HG03469 (cell line): ENCODE measurements around the gene AFAP1.

ENCODE experiments used
- ATAC-seq: cut with Tn5 transposase; IDR thresholded peaks from one replicate; pipeline ENCODE4 v1.9.1; 2021; ENCODE audit warnings: mild to moderate bottlenecking, moderate library complexity, moderate number of reproducible peaks; ENCODE audit not compliant: unreplicated experiment

The AFAP1 gene

GRCh38 chr4:7788193-7788592, 151.5 kb downstream of the AFAP1 start:
- no peak for ATAC-seq

- ATAC-seq: no peak
Measured at GRCh38 chr4:7787681-7788141, 151.9 kb downstream of the AFAP1 start.

DNA sequence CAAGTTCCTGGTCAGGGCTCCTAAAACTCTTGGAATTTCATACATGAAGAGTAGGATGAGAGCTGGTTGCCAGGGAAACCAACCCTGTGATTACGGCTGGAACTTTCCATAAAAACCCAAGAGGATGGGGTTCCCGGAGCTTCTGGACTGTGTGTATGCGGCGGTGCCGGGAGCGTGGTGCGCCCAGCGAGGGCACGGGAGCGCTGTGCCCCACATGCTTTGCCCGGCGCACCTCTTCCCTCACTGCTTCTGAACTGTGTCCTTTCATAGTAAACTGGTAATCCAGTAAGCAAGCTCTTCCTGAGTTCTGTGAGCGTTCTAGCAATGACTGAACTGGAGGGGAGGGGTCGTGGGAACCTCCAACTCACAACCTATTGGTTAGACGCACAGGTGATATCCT, 152.6 kb downstream of the AFAP1 start:
- ATAC-seq: no peak

GRCh38 chr4:7786517-7786916, 153.1 kb downstream of the AFAP1 start:
- ATAC-seq: no peak

- no peak for ATAC-seq
Measured at GRCh38 chr4:7786040-7786439, 153.6 kb downstream of the AFAP1 start.

DNA sequence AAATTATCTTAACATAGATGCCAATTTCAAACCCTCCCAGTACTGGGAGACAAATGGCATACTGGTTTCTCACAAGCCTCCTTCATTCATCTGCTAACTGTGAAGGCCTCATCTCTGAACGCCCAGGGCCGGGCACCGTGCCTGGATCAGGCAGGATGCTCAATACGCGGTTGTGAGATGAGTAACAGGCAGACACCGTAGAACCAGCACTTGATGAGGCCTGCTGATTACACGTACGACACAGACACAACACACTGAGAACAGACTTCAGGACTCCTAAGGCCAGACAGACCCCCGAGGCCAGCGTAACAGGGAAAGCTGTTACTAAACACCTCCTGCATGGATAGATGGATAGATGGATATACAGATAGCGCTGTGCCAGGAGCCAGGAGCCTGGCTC, 154.6 kb downstream of the AFAP1 start:
- no peak for ATAC-seq

DNA sequence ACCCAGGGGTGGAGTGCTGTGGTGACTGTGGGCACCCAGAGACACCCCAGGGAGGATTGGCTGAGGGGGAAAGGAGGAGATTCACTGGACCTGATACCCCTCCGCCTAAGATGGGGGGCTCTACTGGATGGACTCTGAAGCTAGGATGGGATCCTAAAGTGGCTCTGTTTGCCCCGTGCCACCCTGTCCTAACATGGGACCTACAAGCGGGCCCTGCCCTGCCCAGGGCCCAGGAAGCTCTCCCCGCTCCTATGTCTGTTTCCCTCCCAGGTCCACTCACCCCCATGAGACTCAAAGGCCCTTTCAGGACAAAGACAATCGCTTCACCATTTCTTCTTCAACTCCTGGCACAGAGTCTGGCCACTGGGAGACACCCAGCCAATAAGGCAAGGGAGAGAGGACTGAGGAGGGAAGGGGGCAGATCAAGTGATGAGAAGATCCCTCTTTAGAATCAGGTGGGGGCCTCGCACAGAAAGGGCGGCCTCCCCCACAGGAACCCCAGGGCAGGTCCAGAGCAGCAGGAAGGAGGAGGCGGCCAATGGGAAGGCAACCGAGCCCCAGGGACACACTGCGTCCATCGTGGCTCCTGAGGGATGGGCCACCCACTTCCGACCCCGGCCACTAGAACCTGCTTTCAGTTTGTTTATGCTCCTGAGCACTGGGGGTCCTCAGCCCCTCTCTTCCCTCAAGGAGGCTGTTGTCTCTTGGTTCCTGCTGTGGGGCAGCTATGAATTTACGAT, 155.4 kb downstream of the AFAP1 start:
- no peak for ATAC-seq

DNA sequence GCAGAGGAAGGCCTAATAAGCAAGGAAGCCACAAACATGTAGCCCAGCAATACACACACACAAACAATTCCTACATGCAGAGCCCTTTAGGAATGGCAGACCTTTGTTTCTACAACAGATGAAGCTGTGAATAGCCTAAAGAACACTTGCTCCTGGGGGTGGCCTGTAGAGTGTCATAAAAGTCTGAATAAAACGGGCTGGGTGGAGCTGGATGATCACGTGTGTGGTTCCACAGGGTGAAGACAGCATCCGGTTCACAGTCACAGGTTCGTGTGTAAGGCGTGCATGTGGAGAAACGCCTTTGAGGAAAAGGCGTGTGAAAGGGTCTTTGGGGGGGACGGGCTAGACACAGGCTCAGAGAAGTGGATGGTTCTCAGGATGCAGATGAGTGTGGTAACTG, 156.1 kb downstream of the AFAP1 start:
- no peak for ATAC-seq

- no peak for ATAC-seq
Measured at GRCh38 chr4:7782783-7783182, 156.9 kb downstream of the AFAP1 start.

- ATAC-seq: no peak
Measured at GRCh38 chr4:7781993-7782392, 157.7 kb downstream of the AFAP1 start.

DNA sequence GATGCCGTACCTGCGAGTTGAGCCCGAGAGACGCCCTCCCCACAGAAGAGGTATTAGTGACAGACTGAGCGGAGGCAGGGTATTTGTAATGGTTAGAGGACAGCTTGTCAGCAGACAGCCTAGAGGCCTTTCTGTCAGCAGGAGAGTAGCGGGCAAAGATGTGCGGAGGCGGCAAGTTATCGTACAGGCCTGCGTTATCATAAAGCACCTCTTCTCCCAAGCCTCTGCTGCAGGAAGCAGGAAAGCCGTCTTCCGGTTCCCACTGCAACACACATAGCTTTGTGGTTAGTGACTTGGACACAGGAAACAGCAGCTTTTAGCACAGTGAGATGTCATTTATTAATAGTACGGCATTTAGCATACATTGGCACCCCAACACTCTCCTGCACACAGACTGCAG, 158.3 kb downstream of the AFAP1 start:
- ATAC-seq: no peak

DNA sequence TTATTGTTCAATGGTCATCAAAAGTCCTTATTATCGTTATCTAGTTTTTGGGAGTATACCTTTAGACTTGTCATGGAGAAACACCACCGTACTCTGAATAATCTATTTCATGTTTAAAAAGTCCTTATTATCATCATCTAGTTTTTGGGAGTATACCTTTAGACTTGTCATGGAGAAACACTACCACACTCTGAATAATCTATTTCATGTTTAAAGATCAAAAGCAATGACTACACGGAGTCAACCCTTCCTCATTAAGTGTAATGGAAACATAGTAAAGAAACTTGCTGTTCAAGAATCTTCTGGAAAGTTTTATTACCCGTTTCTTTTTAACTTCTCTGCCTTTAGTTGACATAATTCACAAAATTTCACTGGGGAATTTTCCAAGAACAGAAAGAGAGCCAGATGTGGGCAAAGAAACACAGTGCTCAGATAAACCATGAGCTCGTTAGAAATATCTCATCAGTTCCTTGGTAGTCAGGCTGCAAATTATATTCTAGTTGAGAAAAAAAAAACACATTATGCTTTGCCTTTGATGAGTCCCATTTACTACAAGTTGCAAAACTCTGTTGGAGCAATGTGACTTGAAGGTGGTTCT, 158.8 kb downstream of the AFAP1 start:
- no peak for ATAC-seq

- ATAC-seq: no peak
Measured at GRCh38 chr4:7779432-7779768, 160.3 kb downstream of the AFAP1 start.

DNA sequence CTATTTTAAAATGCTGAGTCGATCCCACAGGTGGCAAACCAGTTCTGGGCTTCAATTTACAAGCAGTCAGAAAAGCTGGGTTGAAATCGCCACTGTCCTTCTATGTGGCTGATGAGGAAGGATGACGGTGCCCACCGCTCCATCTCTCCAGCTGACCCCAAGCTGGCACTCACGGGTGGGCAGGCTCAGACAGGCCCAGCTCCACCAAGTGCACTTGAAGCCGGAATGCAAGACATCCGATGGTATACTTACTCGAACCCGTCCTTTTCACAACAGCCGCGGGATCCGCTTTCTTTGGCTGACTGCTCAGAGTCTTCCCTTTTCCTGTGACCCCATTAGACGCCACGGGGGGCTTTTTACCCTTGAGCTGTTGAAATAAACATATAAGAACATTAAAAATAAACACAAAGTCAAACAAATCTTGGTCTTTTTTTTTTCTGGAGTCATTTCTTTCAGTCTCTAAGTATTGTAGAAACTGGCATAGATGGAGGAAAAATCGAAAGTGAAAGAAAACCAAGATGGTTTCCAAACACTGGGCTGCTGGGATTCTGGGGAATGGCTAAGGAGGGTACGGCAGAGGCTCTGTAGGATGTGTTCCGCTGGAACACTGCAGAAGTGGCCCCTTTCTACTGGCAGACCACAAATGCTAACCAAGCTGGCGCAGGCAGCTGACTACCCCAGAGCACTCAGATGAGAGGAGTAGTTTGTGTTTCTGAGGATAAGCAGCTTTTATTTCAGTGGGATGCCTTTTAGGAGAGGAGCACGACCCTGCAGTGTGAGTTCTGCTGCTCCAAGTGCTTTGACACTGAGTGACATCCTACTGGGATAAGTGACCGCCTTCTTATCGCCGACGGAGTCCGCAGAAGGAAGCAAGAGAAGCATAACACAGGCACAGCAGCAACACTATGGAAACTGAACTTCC, 160.9 kb downstream of the AFAP1 start:
- ATAC-seq: no peak

DNA sequence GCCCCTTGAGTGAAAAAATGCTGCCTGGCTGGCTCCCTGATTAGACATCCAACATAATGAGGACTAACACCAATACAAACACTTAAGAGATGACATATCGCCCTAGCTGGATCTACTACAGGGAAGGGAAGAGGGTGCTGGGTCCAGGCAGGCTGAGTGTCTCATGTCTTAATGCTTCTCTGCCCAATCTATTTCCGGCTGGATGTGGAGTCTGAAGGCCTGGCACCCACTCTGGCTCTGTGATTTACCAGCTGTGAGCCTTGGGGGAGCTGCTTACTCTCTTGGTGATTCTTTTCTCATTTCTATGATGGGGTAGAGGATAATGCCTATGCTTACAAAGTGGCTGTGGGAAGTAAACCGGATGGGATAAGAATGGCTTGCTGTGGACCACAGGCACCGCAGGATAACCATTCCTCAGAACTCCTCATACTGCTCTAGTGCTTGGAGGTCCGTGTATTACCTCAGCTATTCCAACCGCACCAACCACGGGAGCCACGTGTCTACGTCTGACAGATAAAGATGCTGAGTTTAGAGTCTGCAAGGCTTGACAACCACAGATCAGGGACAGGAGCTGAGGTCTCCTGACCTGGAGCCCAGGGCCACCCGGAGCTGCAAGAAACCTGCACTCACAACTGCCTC, 161.7 kb downstream of the AFAP1 start:
- no peak for ATAC-seq

DNA sequence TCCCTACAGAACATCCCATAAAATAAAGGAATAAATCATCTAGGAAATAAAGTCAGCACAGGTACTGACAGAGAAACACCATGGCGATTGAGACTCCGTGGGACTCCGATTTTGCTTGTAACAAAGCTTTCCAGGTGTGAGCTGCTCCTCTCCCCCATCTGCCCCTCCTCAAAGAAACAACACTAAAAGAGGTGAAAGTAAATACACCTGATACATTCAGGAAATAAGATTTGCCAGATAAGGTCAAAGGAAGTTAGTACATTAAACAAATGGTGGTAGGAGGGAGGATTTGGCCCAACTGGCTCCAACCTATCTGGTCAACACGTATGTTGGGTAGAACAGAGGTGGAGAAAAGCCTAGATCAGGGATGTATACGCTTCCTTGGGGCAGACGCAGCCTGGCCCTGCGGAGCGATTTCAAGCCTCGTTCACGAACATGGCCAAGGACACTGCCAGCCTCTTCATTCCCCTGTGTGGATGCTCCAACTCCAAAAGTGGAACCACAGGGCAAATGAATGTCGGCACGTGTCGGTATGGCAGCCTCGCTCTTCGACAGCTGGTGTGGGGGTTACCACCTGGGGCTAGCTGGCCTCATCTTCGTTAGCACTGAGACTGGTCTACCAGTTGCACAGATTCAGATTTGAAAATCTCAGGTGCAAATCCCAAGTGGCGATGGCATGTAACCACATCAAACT, 162.5 kb downstream of the AFAP1 start:
- no peak for ATAC-seq

DNA sequence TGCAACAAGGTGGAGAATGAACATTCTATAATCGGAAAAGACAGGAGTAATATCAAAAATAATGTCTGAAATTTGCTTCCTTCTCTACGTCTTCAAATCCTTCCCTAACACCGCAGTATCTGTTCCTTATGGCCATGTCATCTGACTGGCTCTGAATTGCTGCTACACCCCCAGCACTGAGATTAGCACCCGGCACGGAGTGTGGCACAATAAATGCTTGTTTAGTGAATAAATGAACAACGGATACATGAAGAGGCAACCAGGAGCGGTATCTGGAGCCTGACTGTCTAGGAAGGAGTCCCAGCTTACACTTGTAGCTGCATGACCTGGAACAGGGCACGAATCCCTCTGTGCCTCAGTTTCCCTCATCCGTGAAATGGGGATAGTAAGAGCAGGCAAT, 164.3 kb downstream of the AFAP1 start:
- no peak for ATAC-seq

DNA sequence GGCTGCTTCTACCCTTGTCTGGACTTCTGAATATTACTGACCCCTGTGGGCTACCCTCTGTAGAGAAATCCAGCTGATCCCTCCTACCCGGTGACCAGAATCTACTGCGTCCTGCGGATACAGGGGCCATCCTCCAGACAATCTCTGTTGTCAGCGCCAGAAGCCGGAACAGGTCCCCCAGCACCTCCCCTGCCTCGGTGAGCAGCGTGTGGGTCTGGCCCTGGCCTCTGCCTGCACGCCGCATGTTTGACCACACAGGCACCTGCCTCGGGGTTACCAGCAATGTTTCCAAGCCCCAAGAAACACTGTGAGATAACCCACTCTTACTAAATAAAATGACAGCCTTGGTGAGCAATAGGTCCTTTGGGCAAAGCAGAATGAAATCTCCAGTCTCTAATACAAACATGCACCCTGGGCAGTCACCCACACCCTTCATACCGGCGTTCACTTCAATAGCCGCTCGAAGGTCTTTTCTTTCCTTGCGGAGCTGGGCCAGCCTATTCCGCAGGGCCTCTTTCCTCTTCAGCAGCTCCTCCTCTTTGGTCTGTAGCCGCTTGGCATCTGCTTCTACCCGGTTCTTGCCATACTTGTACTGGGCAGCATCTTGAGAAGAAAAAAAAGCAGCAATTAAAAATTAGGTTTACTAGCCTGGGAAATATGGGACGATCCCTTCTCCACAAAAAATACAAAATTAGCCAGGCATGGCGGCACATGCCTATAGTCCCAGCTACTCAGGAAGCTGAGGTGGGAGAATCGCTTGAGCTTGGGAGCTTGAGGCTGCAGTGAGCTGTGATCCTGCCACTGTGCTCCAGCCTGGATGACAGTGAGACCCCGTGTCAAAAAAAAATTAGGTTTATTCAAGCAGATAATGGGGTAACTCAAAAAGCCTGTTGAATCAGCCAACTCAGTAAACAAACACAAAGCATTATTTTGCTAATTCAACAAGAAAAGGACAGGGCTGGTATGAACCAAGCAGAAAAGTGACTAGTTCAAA, 165.1 kb downstream of the AFAP1 start:
- ATAC-seq: no peak

DNA sequence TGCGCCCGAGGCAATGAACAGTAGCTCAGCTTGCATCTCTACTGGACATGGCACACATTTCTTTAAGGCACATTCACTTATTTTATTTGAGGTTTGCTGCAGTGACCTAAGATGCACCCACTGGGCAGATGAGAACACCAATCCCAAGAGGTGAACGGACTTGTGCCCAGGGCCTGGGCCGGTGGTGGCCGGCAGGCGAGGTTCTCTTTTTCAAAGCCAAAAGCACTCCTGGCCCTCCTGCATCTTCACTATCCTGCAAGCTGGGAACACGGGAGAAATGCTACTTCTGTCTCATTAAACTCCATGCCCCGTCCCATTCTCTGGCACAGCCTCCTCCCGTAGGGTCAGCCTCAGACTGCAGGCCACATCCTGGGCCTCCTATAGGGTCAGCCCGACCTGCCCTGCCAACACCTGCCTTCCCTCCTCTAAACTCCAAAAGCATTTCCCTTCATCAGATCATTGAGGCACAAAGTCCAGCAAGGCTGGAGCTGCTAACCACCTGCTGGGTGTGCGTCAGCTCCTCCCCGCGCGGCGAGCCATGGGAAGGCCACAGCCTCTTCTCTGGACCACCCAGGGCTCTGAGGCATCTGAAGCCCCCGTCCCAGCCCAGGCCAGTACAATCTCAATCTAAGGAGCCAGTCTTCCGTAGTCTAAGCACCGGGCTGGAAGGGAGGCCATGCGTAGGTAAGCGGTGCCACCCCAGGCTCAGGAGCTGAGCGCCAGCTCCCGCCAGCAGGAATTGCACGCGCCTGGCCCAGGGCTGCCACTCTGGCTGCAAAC, 166.1 kb downstream of the AFAP1 start:
- no peak for ATAC-seq
